Mammary microvascular endothelial cell (primary cell): ENCODE results near the gene RRP1. TPM values are rescaled to one million over a fixed set of nuclear protein-coding genes. Genes with fewer than 3 reads are reported as not detected.

ENCODE experiments used
- total RNA-seq: library from RNA; depleted of rRNA; stranded (reverse); fragments of >200 nt; gene quantifications from 2 replicates; pipeline ENCODE4 v1.2.3, GENCODE V29; 2015

RRP1 gene
- total RNA-seq = 29.7 and 32.7 TPM in 2 replicates

GRCh38 chr21:43789276-43790009 is at the start of gene RRP1:
RRP1 (plus strand) TSS chr21:43789577; CDS start chr21:43789630, 53 bp downstream.

GRCh38 chr21:43775795-43776430 is 13.5 kb upstream of the RRP1 start, which contains the start of gene CSTB:
CSTB (minus strand) TSS chr21:43776308; CDS start chr21:43776269, 39 bp downstream.

Other genes with a start within 250 kb of the RRP1 start
- 0.05 and 0.13 TPM in 2 replicates for gene HSF2BP, start 130.1 kb upstream of the RRP1 start, total RNA-seq
- gene RRP1B, start 130.0 kb upstream of the RRP1 start, total RNA-seq = 34.6 and 35.0 TPM in 2 replicates
- gene PDXK, start 70.4 kb upstream of the RRP1 start, total RNA-seq = 43.9 and 51.5 TPM in 2 replicates
- 27.8 and 35.1 TPM in 2 replicates for gene CSTB, start 13.3 kb upstream of the RRP1 start, total RNA-seq
- gene AGPAT3, start 75.6 kb downstream of the RRP1 start, total RNA-seq = 51.2 and 60.2 TPM in 2 replicates
- gene TRAPPC10, start 222.7 kb downstream of the RRP1 start, total RNA-seq = 17.1 and 18.4 TPM in 2 replicates